ENCODE data around the gene AKR1E2. TPM values are rescaled to one million over a fixed set of nuclear protein-coding genes. Genes with fewer than 3 reads are reported as not detected.

AKR1E2 gene
- total RNA-seq, 1 donor from 2014 or later: 10.0 TPM

DNA sequence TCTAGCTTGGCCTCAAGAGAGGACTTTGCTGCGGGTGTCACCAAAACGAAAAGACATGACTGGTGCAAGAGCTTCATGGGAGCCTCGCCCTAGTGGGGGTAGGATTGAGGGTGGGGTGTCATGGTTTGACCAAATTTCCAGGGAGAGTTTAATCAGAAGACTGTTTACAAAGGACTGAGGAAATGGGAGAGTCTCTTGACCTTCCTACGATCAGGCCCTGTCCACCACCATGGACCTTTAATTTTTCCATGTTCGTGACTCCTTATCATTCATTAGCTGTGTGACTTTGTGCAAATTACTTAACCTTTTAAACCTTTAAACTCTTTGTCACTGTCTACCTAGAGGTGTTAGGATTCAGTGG, 23.0 kb downstream of the AKR1E2 start:
- Histone ChIP-seq H3K36me3 (no peaks in the 10 kb centered on the region), H3K9me3 (no peaks in the 10 kb centered on the region), H3K4me3 (no peak overlapping the region), H3K27ac (no peak overlapping the region), H3K4me1 (peaks cover 13% of the 10 kb centered on the region), H3K27me3 (no peaks in the 10 kb centered on the region)
- intact Hi-C loops (cut with DNase I): loop anchor here (10.0 kb wide), 2 partner anchors 246 to 436 kb away; partner anchors contain the start of gene AKR1C3
- TF ChIP-seq, protein P1, sequence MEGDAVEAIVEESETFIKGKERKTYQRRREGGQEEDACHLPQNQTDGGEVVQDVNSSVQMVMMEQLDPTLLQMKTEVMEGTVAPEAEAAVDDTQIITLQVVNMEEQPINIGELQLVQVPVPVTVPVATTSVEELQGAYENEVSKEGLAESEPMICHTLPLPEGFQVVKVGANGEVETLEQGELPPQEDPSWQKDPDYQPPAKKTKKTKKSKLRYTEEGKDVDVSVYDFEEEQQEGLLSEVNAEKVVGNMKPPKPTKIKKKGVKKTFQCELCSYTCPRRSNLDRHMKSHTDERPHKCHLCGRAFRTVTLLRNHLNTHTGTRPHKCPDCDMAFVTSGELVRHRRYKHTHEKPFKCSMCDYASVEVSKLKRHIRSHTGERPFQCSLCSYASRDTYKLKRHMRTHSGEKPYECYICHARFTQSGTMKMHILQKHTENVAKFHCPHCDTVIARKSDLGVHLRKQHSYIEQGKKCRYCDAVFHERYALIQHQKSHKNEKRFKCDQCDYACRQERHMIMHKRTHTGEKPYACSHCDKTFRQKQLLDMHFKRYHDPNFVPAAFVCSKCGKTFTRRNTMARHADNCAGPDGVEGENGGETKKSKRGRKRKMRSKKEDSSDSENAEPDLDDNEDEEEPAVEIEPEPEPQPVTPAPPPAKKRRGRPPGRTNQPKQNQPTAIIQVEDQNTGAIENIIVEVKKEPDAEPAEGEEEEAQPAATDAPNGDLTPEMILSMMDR (IDR thresholded peaks at IDR 0.05): no peak
- ATAC-seq (no peak), DNase-seq (no peak)

DNA sequence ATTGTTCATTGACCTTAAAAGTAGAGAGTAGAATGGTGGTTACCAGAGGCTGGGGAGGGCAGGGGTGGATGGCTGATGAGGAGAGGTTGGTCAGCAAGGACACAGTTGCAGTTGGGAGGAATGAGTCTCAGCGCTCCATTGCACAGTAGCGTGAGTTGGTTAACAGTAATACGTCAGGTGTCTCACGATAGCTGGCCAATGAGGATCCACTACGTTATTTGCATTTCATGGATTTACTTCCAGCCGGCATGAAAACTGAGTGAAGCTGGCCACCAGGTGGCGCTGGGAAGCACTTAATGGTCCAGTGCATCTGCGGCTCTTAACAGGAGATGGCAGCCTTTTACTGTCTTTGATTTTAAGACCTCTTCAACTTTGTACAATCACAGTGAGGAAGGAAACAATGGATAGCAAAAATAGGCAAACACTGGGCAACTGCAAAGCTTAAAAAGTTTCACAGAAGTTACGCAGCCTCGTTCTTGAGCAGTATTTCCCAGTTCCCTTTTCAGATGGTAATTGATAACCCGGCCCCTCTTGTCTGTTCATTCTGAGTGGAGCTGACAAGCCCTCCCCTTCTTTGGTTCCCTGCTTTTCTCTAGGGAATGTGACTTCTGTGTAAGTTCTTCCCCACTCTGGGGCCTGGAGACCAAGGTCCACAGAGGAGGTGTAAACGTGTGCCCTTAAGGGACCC, 23.7 kb downstream of the AKR1E2 start:
- DNase-seq (peak; percentile 95), ATAC-seq (peak; percentile 97)
- H3K36me3 ChIP-seq: no peaks in the 10 kb centered on the region
- no peaks in the 10 kb centered on the region for H3K27me3 ChIP-seq
- H3K9me3 ChIP-seq: no peaks in the 10 kb centered on the region
- H3K4me1 ChIP-seq: peaks cover 13% of the 10 kb centered on the region
- intact Hi-C loops (cut with DNase I): loop anchor here (10.0 kb wide), 2 partner anchors 245 to 435 kb away; partner anchors contain the start of gene AKR1C3
- TF ChIP-seq, protein P1 (IDR thresholded peaks at IDR 0.05): peak; percentile 95
- no peak overlapping the region for H3K27ac ChIP-seq
- H3K4me3 ChIP-seq: no peak overlapping the region

DNA sequence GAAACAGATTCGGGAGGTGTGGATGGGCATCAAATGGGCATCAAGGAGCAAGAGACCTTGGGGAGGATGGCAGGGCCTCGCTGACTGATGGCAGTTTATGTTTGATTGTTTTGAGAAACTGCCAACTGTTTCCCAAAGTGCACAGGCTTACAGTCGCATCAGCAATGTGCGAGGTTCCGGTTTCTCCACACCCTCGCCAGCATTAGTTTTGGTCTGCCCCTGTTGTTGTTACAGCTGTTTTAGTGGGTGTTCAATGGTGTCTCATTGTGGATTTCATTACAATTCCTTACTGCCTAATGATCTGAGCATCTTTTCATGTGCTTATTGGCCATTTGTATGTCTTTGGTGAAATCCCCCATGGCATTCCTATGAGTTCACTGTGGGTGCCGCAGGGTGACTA, 24.4 kb downstream of the AKR1E2 start:
- ATAC-seq (no peak), DNase-seq (no peak)
- no peak overlapping the region for H3K4me3 ChIP-seq
- H3K27ac ChIP-seq: no peak overlapping the region
- intact Hi-C loops (cut with DNase I): no loop called here
- no peaks in the 10 kb centered on the region for H3K36me3 ChIP-seq
- no peaks in the 10 kb centered on the region for H3K9me3 ChIP-seq
- H3K27me3 ChIP-seq: no peaks in the 10 kb centered on the region
- TF ChIP-seq, protein P1 (IDR thresholded peaks at IDR 0.05): no peak
- H3K4me1 ChIP-seq: peaks cover 13% of the 10 kb centered on the region

DNA sequence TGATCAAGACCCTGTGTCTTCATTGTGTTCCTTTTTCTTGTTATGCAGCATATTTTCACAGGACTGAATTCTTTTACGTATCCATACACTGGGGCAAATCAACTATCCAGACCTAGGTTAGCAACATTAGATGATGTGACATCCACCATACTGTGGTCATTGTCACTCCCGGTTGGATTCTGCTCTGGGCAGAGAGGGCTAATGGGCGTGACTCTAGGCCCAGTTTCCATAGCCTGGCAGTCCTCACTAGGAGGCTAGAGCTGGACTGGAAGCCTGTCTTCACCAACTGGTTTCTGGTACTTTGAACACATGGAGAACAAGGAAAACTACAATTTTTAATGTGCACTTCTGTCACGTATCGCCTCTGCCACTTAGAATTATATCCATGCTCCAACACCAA, 25.2 kb downstream of the AKR1E2 start:
- TF ChIP-seq, protein P1 (IDR thresholded peaks at IDR 0.05): no peak
- ATAC-seq (no peak), DNase-seq (no peak)
- no peak overlapping the region for H3K27ac ChIP-seq
- no peaks in the 10 kb centered on the region for H3K9me3 ChIP-seq
- no peak overlapping the region for H3K4me3 ChIP-seq
- intact Hi-C loops (cut with DNase I): no loop called here
- no peaks in the 10 kb centered on the region for H3K27me3 ChIP-seq
- peaks cover 13% of the 10 kb centered on the region for H3K4me1 ChIP-seq
- H3K36me3 ChIP-seq: no peaks in the 10 kb centered on the region

DNA sequence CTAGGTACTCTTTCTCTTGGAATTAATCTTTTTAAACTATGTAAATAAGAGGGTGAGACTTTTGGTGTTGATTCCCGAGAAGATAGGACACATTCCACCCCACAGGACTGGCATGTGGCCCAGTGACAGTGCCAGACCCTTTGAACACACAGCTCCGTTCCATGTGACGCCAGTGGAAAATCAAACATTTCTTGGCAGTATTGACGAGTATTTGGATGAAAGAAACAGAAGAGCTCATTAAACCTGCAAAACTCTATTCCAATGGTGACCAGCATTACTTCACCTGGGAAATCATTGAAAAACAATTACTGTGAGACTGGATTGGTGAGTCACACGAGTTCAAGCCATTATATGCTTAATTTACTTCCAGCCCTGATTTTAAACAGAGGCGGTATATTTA, 25.8 kb downstream of the AKR1E2 start:
- Histone ChIP-seq H3K4me3 (no peak overlapping the region), H3K4me1 (peaks cover 13% of the 10 kb centered on the region), H3K27ac (no peak overlapping the region), H3K27me3 (no peaks in the 10 kb centered on the region), H3K9me3 (no peaks in the 10 kb centered on the region), H3K36me3 (no peaks in the 10 kb centered on the region)
- ATAC-seq (no peak), DNase-seq (no peak)
- TF ChIP-seq, protein P1 (IDR thresholded peaks at IDR 0.05): no peak
- intact Hi-C loops (cut with DNase I): no loop called here
